Measurements from ENCODE around the gene COX8A.

- TF ChIP-seq CTCF (IDR thresholded peaks at IDR 0.05) (no peak), POLR2A (IDR thresholded peaks at IDR 0.05) (no peak)
Observed at GRCh38 chr11:63985812-63986155, 11.4 kb downstream of the COX8A start.
